IMR-90 (cell line): Measurements from ENCODE around the gene RASSF6. TPM values are rescaled to one million over a fixed set of nuclear protein-coding genes. Genes with fewer than 3 reads are reported as not detected.

Source experiments
- ATAC-seq: fragments of 200-7000 bp; cut with Tn5 transposase; 2 replicates; pipeline ENCODE4 v1.9.1; 2020; ENCODE audit warnings: low read depth, mild to moderate bottlenecking, moderate library complexity
- BruUV-seq: library from RNA; stranded (reverse); fragments of 400-500 nt; replicated peaks from 2 replicates; lab custom pipeline; 2021; lab: Mats Ljungman, UMichigan
- CTCF ChIA-PET: fragments of 300-600 bp; formaldehyde crosslinking; extraction: SDS; loops from one replicate; lab custom pipeline; 2021; ENCODE audit warnings: antibody characterized with exemption; lab: Yijun Ruan, JAX
- POLR2A ChIA-PET: fragments of 300-600 bp; sonication (Branson Sonifier 250); formaldehyde crosslinking; loops from one replicate; lab custom pipeline; 2022; ENCODE audit warnings: antibody characterized with exemption; ENCODE audit not compliant: unreplicated experiment; lab: Charles Lee
- DNase-seq: peaks from one replicate; pipeline ENCODE4 v3.0.0; 2013
- H2AFZ ChIP-seq: replicated peaks from 2 replicates; pipeline ENCODE3; 2013; ENCODE audit warnings: low read length, mild to moderate bottlenecking; ENCODE audit not compliant: poor library complexity
- H2AK5ac ChIP-seq: 2 replicates; pipeline ENCODE4 v1.6.1; 2013; ENCODE audit warnings: low read depth, low read length, inconsistent platforms
- H2AK9ac ChIP-seq: replicated peaks from 2 replicates; pipeline ENCODE3; 2013; ENCODE audit warnings: mild to moderate bottlenecking, low read depth, low read length, moderate library complexity; ENCODE audit not compliant: poor library complexity
- H2BK120ac ChIP-seq: 2 replicates; pipeline ENCODE4 v1.6.1; 2013; ENCODE audit warnings: low read depth, low read length, inconsistent platforms
- H2BK15ac ChIP-seq: 3 replicates; pipeline ENCODE4 v1.6.1; 2013; ENCODE audit warnings: low read depth, low read length, inconsistent platforms
- H2BK20ac ChIP-seq: 2 replicates; pipeline ENCODE4 v1.6.1; 2013; ENCODE audit warnings: low read depth, mild to moderate bottlenecking, inconsistent platforms, low read length, moderate library complexity
- H2BK5ac ChIP-seq: 2 replicates; pipeline ENCODE4 v1.6.1; 2013; ENCODE audit warnings: mild to moderate bottlenecking, low read depth, low read length, inconsistent platforms; ENCODE audit not compliant: poor library complexity, severe bottlenecking
- H3K14ac ChIP-seq: replicated peaks from 2 replicates; pipeline ENCODE4 v1.6.1; 2013; ENCODE audit warnings: low read depth, low read length, inconsistent platforms
- H3K18ac ChIP-seq: 2 replicates; pipeline ENCODE4 v1.6.1; 2013; ENCODE audit warnings: low read depth, low read length, control low read depth
- H3K23ac ChIP-seq: 2 replicates; pipeline ENCODE4 v1.6.1; 2013; ENCODE audit warnings: low read depth, low read length, inconsistent platforms
- H3K27ac ChIP-seq: 2 replicates; pipeline ENCODE4 v1.5.1; 2013; ENCODE audit warnings: mild to moderate bottlenecking, control low read depth, low read length; ENCODE audit not compliant: insufficient read depth
- H3K27me3 ChIP-seq: 2 replicates; pipeline ENCODE4 v1.6.1; 2013; ENCODE audit warnings: low read length; ENCODE audit not compliant: control insufficient read depth, insufficient read depth
- H3K36me3 ChIP-seq: 2 replicates; pipeline ENCODE4 v1.6.1; 2013; ENCODE audit warnings: low read length, mixed read lengths; ENCODE audit not compliant: control insufficient read depth, insufficient read depth
- H3K4ac ChIP-seq: 2 replicates; pipeline ENCODE4 v1.6.1; 2013; ENCODE audit warnings: low read depth, low read length, inconsistent platforms
- H3K4me1 ChIP-seq: 2 replicates; pipeline ENCODE4 v1.6.1; 2013; ENCODE audit warnings: low read length, mixed read lengths; ENCODE audit not compliant: control insufficient read depth, insufficient read depth
- H3K4me2 ChIP-seq: 2 replicates; pipeline ENCODE4 v1.6.1; 2013; ENCODE audit warnings: low read depth, mild to moderate bottlenecking, control low read depth, low read length, moderate library complexity
- H3K4me3 ChIP-seq: 2 replicates; pipeline ENCODE4 v1.5.1; 2013; ENCODE audit warnings: low read depth, mild to moderate bottlenecking, control low read depth, low read length, moderate library complexity; ENCODE audit not compliant: insufficient read depth
- H3K56ac ChIP-seq: 2 replicates; pipeline ENCODE4 v1.6.1; 2013; ENCODE audit warnings: low read length, inconsistent platforms; ENCODE audit not compliant: insufficient read depth; ENCODE audit errors: extremely low read depth
- H3K79me1 ChIP-seq, 2 experiments: 2 replicates each; pipeline ENCODE4 v1.6.1; 2013; ENCODE audit warnings: low read length in 2 of 2, inconsistent platforms in 1 of 2, low read depth in 1 of 2
- H3K9ac ChIP-seq: 2 replicates; pipeline ENCODE4 v1.6.1; 2013; ENCODE audit warnings: low read depth, low read length, control low read depth
- H3K9me1 ChIP-seq: 2 replicates; pipeline ENCODE4 v1.6.1; 2013; ENCODE audit warnings: low read length, inconsistent platforms; ENCODE audit not compliant: insufficient read depth
- H3K9me3 ChIP-seq: 2 replicates; pipeline ENCODE4 v1.6.1; 2013; ENCODE audit warnings: low read length; ENCODE audit not compliant: control insufficient read depth, insufficient read depth
- H4K20me1 ChIP-seq: 2 replicates; pipeline ENCODE4 v1.6.1; 2013; ENCODE audit warnings: low read length, inconsistent platforms; ENCODE audit not compliant: insufficient read depth
- H4K5ac ChIP-seq: 2 replicates; pipeline ENCODE4 v1.6.1; 2013; ENCODE audit warnings: mild to moderate bottlenecking, low read depth, low read length, control low read depth
- H4K8ac ChIP-seq, 2 experiments: 2 replicates each; pipeline ENCODE4 v1.6.1; 2013; ENCODE audit warnings: low read depth in 2 of 2, low read length in 2 of 2, control low read depth in 1 of 2, inconsistent platforms in 1 of 2
- H4K91ac ChIP-seq: 2 replicates; pipeline ENCODE4 v1.6.1; 2013; ENCODE audit warnings: low read depth, low read length, inconsistent platforms; ENCODE audit not compliant: insufficient read depth
- BHLHE40 ChIP-seq: fragments of 150-350 bp; IDR thresholded peaks from 2 replicates; pipeline ENCODE4 v1.6.1; 2016; ENCODE audit warnings: mild to moderate bottlenecking, low read depth, low read length
- CEBPB ChIP-seq: IDR thresholded peaks from 2 replicates; pipeline ENCODE4 v1.6.1; 2012; ENCODE audit warnings: low read depth, low read length, improper control_type of control experiment
- CHD1 ChIP-seq: IDR thresholded peaks from 2 replicates; pipeline ENCODE4 v1.6.1; 2012; ENCODE audit warnings: low read depth, low read length, improper control_type of control experiment
- CTCF ChIP-seq: conservative IDR thresholded peaks from 2 replicates; pipeline ENCODE4 v1.5.1; 2012; ENCODE audit warnings: mild to moderate bottlenecking, low read depth, low read length, improper control_type of control experiment
- FOS ChIP-seq: fragments of 150-350 bp; IDR thresholded peaks from 2 replicates; pipeline ENCODE4 v1.6.1; 2016; ENCODE audit warnings: low read depth, low read length
- MAFK ChIP-seq: IDR thresholded peaks from 2 replicates; pipeline ENCODE4 v1.6.1; 2012; ENCODE audit warnings: low read depth, low read length, improper control_type of control experiment
- MAZ ChIP-seq: IDR thresholded peaks from 2 replicates; pipeline ENCODE4 v1.6.1; 2012; ENCODE audit warnings: low read depth, mild to moderate bottlenecking, low read length, improper control_type of control experiment, moderate library complexity, borderline replicate concordance
- MXI1 ChIP-seq: IDR thresholded peaks from 2 replicates; pipeline ENCODE4 v1.6.1; 2012; ENCODE audit warnings: low read depth, mild to moderate bottlenecking, low read length, moderate library complexity, borderline replicate concordance
- NFE2L2 ChIP-seq: fragments of 150-350 bp; IDR thresholded peaks from 2 replicates; pipeline ENCODE4 v1.6.1; 2016; ENCODE audit warnings: low read depth, mild to moderate bottlenecking, low read length
- POLR2A ChIP-seq: IDR thresholded peaks from 2 replicates; pipeline ENCODE4 v1.6.1; 2012; ENCODE audit warnings: mild to moderate bottlenecking, low read depth, low read length
- RAD21 ChIP-seq: IDR thresholded peaks from 2 replicates; pipeline ENCODE4 v1.6.1; 2012; ENCODE audit warnings: low read length, improper control_type of control experiment
- RCOR1 ChIP-seq: IDR thresholded peaks from 2 replicates; pipeline ENCODE4 v1.6.1; 2012; ENCODE audit warnings: mild to moderate bottlenecking, low read length, improper control_type of control experiment; ENCODE audit not compliant: insufficient replicate concordance
- RFX5 ChIP-seq: IDR thresholded peaks from 2 replicates; pipeline ENCODE4 v1.8.0; 2012; ENCODE audit warnings: low read depth, mild to moderate bottlenecking, low read length, moderate library complexity
- SMC3 ChIP-seq: fragments of 150-350 bp; IDR thresholded peaks from 2 replicates; pipeline ENCODE4 v1.6.1; 2016; ENCODE audit warnings: low read depth, mild to moderate bottlenecking, antibody characterized with exemption, low read length, moderate library complexity
- USF2 ChIP-seq: fragments of 150-350 bp; IDR thresholded peaks from 2 replicates; pipeline ENCODE4 v1.6.1; 2017; ENCODE audit warnings: mild to moderate bottlenecking, antibody characterized with exemption, low read length, low read depth
- dilution Hi-C: fragments of 300-500 bp; cut with HindIII; formaldehyde crosslinking; loops from one replicate; pipeline ENCODE4 v1.14.3; 2018; ENCODE audit warnings: low sequenced_read_pairs; ENCODE audit not compliant: unreplicated experiment
- in situ Hi-C: fragments of 300-500 bp; cut with MboI; formaldehyde crosslinking; loops from 3 replicates; pipeline ENCODE4 v1.14.3; 2019; ENCODE audit warnings: low sequenced_read_pairs, inconsistent platforms, mixed read lengths
- intact Hi-C: fragments of 100-400 bp; cut with micrococcal nuclease; formaldehyde crosslinking; loops from 2 replicates; pipeline ENCODE4 v1.10.0; 2022
- polyA plus RNA-seq, 3 experiments: library from polyadenylated mRNA; depleted of rRNA; stranded (reverse); fragments of >200 nt; gene quantifications; 2 replicates each; pipeline ENCODE4 v1.2.3, GENCODE V29; 2012; ENCODE audit warnings: low replicate concordance in 1 of 3
- total RNA-seq: library from RNA; depleted of rRNA; stranded (reverse); fragments of >200 nt; gene quantifications from 2 replicates; pipeline ENCODE4 v1.2.3, GENCODE V29; 2012
- TF ChIP-seq, protein P1 (sequence below): fragments of 150-350 bp; IDR thresholded peaks from 2 replicates; pipeline ENCODE4 v1.6.1; 2016; ENCODE audit warnings: low read depth, mild to moderate bottlenecking, low read length, moderate library complexity, borderline replicate concordance

RASSF6 gene
- total and polyA plus RNA-seq, 2 of the 4 experiments (the other 2 are of a cell fraction) = not detected

GRCh38 chr4:73597594-73597993 is 22.6 kb downstream of the RASSF6 start:
- Histone ChIP-seq H2BK5ac (no peak overlapping the region), H3K27me3 (no peaks in the 10 kb centered on the region), H3K4me3 (no peak overlapping the region), H4K8ac (no peak overlapping the region), H4K5ac (no peak overlapping the region), H2AFZ (no peak overlapping the region), H3K79me1 (no peaks in the 10 kb centered on the region), H2AK9ac (no peak overlapping the region), H3K14ac (no peak overlapping the region), H3K4me2 (no peak overlapping the region), H2BK20ac (no peak overlapping the region), H2BK120ac (no peak overlapping the region), H3K9me3 (no peaks in the 10 kb centered on the region), H2AK5ac (no peak overlapping the region), H4K20me1 (no peaks in the 10 kb centered on the region), H4K91ac (no peak overlapping the region), H3K9me1 (no peaks in the 10 kb centered on the region), H3K4me1 (peaks cover 5% of the 10 kb centered on the region), H3K36me3 (no peaks in the 10 kb centered on the region), H3K4ac (no peak overlapping the region), H3K56ac (no peak overlapping the region), H2BK15ac (no peak overlapping the region), H3K9ac (no peak overlapping the region), H3K27ac (no peak overlapping the region), H3K18ac (no peak overlapping the region), H3K23ac (no peak overlapping the region)
- ChIA-PET POLR2A (no interaction called here), CTCF (interaction anchor here (1.2 kb wide), 1 partner anchor 56 kb away, joined by 8 read pairs; no protein-coding TSS in a partner anchor)
- TF ChIP-seq RFX5 (no peak), USF2 (no peak), RCOR1 (no peak), POLR2A (no peak), FOS (no peak), MAZ (no peak), BHLHE40 (no peak), MAFK (no peak), NFE2L2 (no peak), CHD1 (no peak), SMC3 (no peak), CTCF (no peak), RAD21 (no peak), CEBPB (no peak), MXI1 (no peak)
- TF ChIP-seq, protein P1, sequence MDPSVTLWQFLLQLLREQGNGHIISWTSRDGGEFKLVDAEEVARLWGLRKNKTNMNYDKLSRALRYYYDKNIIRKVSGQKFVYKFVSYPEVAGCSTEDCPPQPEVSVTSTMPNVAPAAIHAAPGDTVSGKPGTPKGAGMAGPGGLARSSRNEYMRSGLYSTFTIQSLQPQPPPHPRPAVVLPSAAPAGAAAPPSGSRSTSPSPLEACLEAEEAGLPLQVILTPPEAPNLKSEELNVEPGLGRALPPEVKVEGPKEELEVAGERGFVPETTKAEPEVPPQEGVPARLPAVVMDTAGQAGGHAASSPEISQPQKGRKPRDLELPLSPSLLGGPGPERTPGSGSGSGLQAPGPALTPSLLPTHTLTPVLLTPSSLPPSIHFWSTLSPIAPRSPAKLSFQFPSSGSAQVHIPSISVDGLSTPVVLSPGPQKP = no peak
- ATAC-seq (no peak), DNase-seq (no peak)
- in situ Hi-C loops = loop anchor here (10.0 kb wide), 2 partner anchors 327 to 537 kb away; no protein-coding TSS in a partner anchor
- no TSS peak for BruUV-seq
- intact Hi-C loops = no loop called here
- dilution Hi-C loops = no loop called here
